ENCODE results near the gene PDE3A. TPM values are rescaled to one million over a fixed set of nuclear protein-coding genes. Genes with fewer than 3 reads are reported as not detected.
A peak's percentile ranks its signal among the peaks of the same experiment; 100 is the strongest.

Gene PDE3A
- total RNA-seq, 1 donor = 16.2 TPM

GRCh38 chr12:20514598-20514997 lies 146.3 kb downstream of the PDE3A start:
- no peak for DNase-seq (ENCODE audit: low read depth)
- H3K4me3 ChIP-seq (ENCODE audit: low read depth, low read length) = no peak overlapping the region
- no peak for TF ChIP-seq CTCF (IDR thresholded peaks at IDR 0.05; ENCODE audit: insufficient read depth, low read length)

GRCh38 chr12:20520532-20520931 lies 152.2 kb downstream of the PDE3A start:
- TF ChIP-seq CTCF (IDR thresholded peaks at IDR 0.05; ENCODE audit: insufficient read depth, low read length) = no peak
- no peak for DNase-seq (ENCODE audit: low read depth)

GRCh38 chr12:20523658-20524057 lies 155.3 kb downstream of the PDE3A start:
- TF ChIP-seq CTCF (IDR thresholded peaks at IDR 0.05; ENCODE audit: insufficient read depth, low read length) = no peak
- peak; percentile 33 for DNase-seq (ENCODE audit: low read depth)
- no peak overlapping the region for H3K4me3 ChIP-seq (ENCODE audit: low read depth, low read length)

More at GRCh38 chr12:20520532-20520931, 152.2 kb downstream of the PDE3A start:
- H3K4me3 ChIP-seq (ENCODE audit: low read depth, low read length) = no peak overlapping the region

GRCh38 chr12:20524113-20524512 lies 155.8 kb downstream of the PDE3A start:
- no peak for DNase-seq (ENCODE audit: low read depth)
- no peak overlapping the region for H3K4me3 ChIP-seq (ENCODE audit: low read depth, low read length)
- TF ChIP-seq CTCF (IDR thresholded peaks at IDR 0.05; ENCODE audit: insufficient read depth, low read length) = no peak

- DNase-seq (ENCODE audit: low read depth) = no peak
- H3K4me3 ChIP-seq (ENCODE audit: low read depth, low read length) = no peak overlapping the region
- no peak for TF ChIP-seq CTCF (IDR thresholded peaks at IDR 0.05; ENCODE audit: insufficient read depth, low read length)
Measured at GRCh38 chr12:20525064-20525610, 156.8 kb downstream of the PDE3A start.

GRCh38 chr12:20527417-20528163 lies 159.3 kb downstream of the PDE3A start:
- DNase-seq (ENCODE audit: low read depth) = peak; percentile 58

More at GRCh38 chr12:20527417-20528163, 159.3 kb downstream of the PDE3A start:
- no peak for TF ChIP-seq CTCF (IDR thresholded peaks at IDR 0.05; ENCODE audit: insufficient read depth, low read length)
- H3K4me3 ChIP-seq (ENCODE audit: low read depth, low read length) = no peak overlapping the region

All from fibroblast of the aortic adventitia (primary cell).